Endothelial cell of umbilical vein (primary cell): Measurements from ENCODE around the gene NMRAL1. TPM values are rescaled to one million over a fixed set of nuclear protein-coding genes. Genes with fewer than 3 reads are reported as not detected.

ENCODE experiments used
- BruUV-seq: library from RNA; stranded (reverse); fragments of 400-500 nt; replicated peaks from 2 replicates; lab custom pipeline; 2021; lab: Mats Ljungman, UMichigan
- CTCF ChIA-PET: fragments of 300-600, 350-600 bp; sonication (Branson Sonifier 250); formaldehyde crosslinking; loops from one replicate; lab custom pipeline; 2021; ENCODE audit warnings: antibody characterized with exemption, inconsistent platforms; lab: Charles Lee
- POLR2A ChIA-PET: fragments of 300-600, 350-600 bp; sonication (Branson Sonifier 250); formaldehyde crosslinking; loops from one replicate; lab custom pipeline; 2021; ENCODE audit warnings: antibody characterized with exemption, inconsistent platforms; lab: Charles Lee
- DNase-seq: peaks from one replicate; pipeline ENCODE4 v3.0.0-alpha.2; 2011; ENCODE audit warnings: low read depth, low spot score
- FAIRE-seq: peaks from 2 replicates; lab custom pipeline; 2011; peaks lifted over from hg19 to GRCh38; lab: Jason Lieb, UNC
- H2AFZ ChIP-seq: 2 replicates; pipeline ENCODE4 v1.6.0; 2012; ENCODE audit warnings: low read depth, low read length, control low read depth, inconsistent platforms
- H3K27ac ChIP-seq: 2 replicates; pipeline ENCODE4 v1.5.1; 2011; ENCODE audit warnings: low read depth, mild to moderate bottlenecking, control low read depth, low read length, moderate library complexity; ENCODE audit not compliant: insufficient read depth
- H3K27me3 ChIP-seq, 2 experiments: 2 replicates each; pipeline versions ENCODE4 v1.6.0 to v1.6.1; 2011; ENCODE audit warnings: low read length in 2 of 2, mixed read lengths in 1 of 2; ENCODE audit not compliant: control insufficient read depth in 2 of 2, insufficient read depth in 2 of 2
- H3K36me3 ChIP-seq, 2 experiments: 2 replicates in 1 of 2; 3 replicates in 1 of 2; pipeline ENCODE4 v1.5.1; 2011; ENCODE audit warnings: low read length in 2 of 2, mild to moderate bottlenecking in 1 of 2, moderate library complexity in 1 of 2; ENCODE audit not compliant: control insufficient read depth in 2 of 2, insufficient read depth in 2 of 2; ENCODE audit errors: extremely low read depth in 1 of 2
- H3K4me1 ChIP-seq: 3 replicates; pipeline ENCODE4 v1.5.1; 2011; ENCODE audit warnings: mild to moderate bottlenecking, low read length; ENCODE audit not compliant: control insufficient read depth, insufficient read depth; ENCODE audit errors: extremely low read depth
- H3K4me2 ChIP-seq: 2 replicates; pipeline ENCODE4 v1.6.1; 2011; ENCODE audit warnings: low read length, control low read depth, mixed read lengths; ENCODE audit not compliant: insufficient read depth
- H3K4me3 ChIP-seq, 3 experiments: fragments of 200-600 bp in 1 of 3; sonication (generic), shearing (Covaris generic) in 1 of 3; replicated peaks in 1 of 3; 2 replicates each; pipeline ENCODE4 v1.5.1; 2011 to 2016; ENCODE audit warnings: control low read depth in 3 of 3, low read length in 3 of 3, mild to moderate bottlenecking in 2 of 3, inconsistent platforms in 1 of 3, low read depth in 1 of 3, moderate library complexity in 1 of 3; ENCODE audit not compliant: insufficient read depth in 1 of 3
- H3K79me2 ChIP-seq: 2 replicates; pipeline ENCODE4 v1.6.0; 2012; ENCODE audit warnings: low read length, inconsistent platforms; ENCODE audit not compliant: control insufficient read depth, insufficient read depth
- H3K9ac ChIP-seq: replicated peaks from 2 replicates; pipeline ENCODE3; 2011; ENCODE audit warnings: low read length, control low read depth; ENCODE audit not compliant: insufficient read depth; ENCODE audit errors: extremely low read depth
- H3K9me1 ChIP-seq: replicated peaks from 3 replicates; pipeline ENCODE4 v1.6.0; 2011; ENCODE audit warnings: mild to moderate bottlenecking, low read length; ENCODE audit not compliant: control insufficient read depth, insufficient read depth; ENCODE audit errors: extremely low read depth
- H3K9me3 ChIP-seq: replicated peaks from 2 replicates; pipeline ENCODE4 v1.5.1; 2012; ENCODE audit warnings: low read length, inconsistent platforms; ENCODE audit not compliant: control insufficient read depth, insufficient read depth
- H4K20me1 ChIP-seq: replicated peaks from 2 replicates; pipeline ENCODE3; 2011; ENCODE audit warnings: mild to moderate bottlenecking, low read length; ENCODE audit not compliant: control insufficient read depth, insufficient read depth; ENCODE audit errors: extremely low read depth
- EZH2 ChIP-seq: IDR thresholded peaks from 2 replicates; pipeline ENCODE4 v1.6.1; 2012; ENCODE audit warnings: borderline replicate concordance, low read depth, mild to moderate bottlenecking, moderate library complexity, low read length, inconsistent platforms; ENCODE audit not compliant: severe bottlenecking
- FOS ChIP-seq: IDR thresholded peaks from 2 replicates; pipeline ENCODE4 v1.6.1; 2011; ENCODE audit warnings: mild to moderate bottlenecking, low read length, moderate library complexity, borderline replicate concordance; ENCODE audit not compliant: insufficient read depth
- GATA2 ChIP-seq: IDR thresholded peaks from 2 replicates; pipeline ENCODE4 v1.7.0; 2011; ENCODE audit warnings: low read depth, mild to moderate bottlenecking, moderate library complexity, mixed read lengths, low read length; ENCODE audit not compliant: insufficient read length, insufficient read depth
- JUN ChIP-seq: IDR thresholded peaks from 2 replicates; pipeline ENCODE4 v1.6.1; 2011; ENCODE audit warnings: borderline replicate concordance, low read depth; ENCODE audit not compliant: insufficient read length, insufficient read depth
- MYC ChIP-seq: IDR thresholded peaks from one replicate; pipeline ENCODE4 v1.6.1; 2011; ENCODE audit warnings: mild to moderate bottlenecking, low read depth, low read length
- POLR2A ChIP-seq: IDR thresholded peaks from 2 replicates; pipeline ENCODE4 v1.6.1; 2012; ENCODE audit warnings: low read depth, mild to moderate bottlenecking, control low read depth, low read length
- POLR2AphosphoS5 ChIP-seq: IDR thresholded peaks from 2 replicates; pipeline ENCODE4 v1.6.1; 2012; ENCODE audit warnings: low read depth, mild to moderate bottlenecking, control low read depth, low read length, moderate library complexity; ENCODE audit not compliant: insufficient read depth
- dilution Hi-C: fragments of 300-500 bp; cut with MboI; formaldehyde crosslinking; loops from one replicate; pipeline ENCODE4 v1.15.0; 2019; ENCODE audit warnings: low sequenced_read_pairs; ENCODE audit not compliant: extremely low pct_ligation_motif_present
- intact Hi-C: fragments of 100-400 bp; cut with micrococcal nuclease; formaldehyde crosslinking; loops from one replicate; pipeline ENCODE4 v1.10.0; 2022
- polyA plus RNA-seq, 4 experiments: library from polyadenylated mRNA; depleted of rRNA in 3 of 4; stranded (reverse) in 3 of 4; unstranded in 1 of 4; fragments of >200 nt; gene quantifications; 2 replicates each; pipeline versions ENCODE4 v1.2.1 to v1.2.3, GENCODE V29; 2011 to 2012; ENCODE audit warnings: missing spikeins in 1 of 4
- total RNA-seq: library from RNA; stranded (reverse); gene quantifications from 2 replicates; pipeline ENCODE4 v1.2.3, GENCODE V29; 2021
- TF ChIP-seq, protein P1 (sequence below), 2 donors: IDR thresholded peaks; 1 replicate in 1 of 2; 2 replicates in 1 of 2; pipeline ENCODE4 v1.5.1; 2011; ENCODE audit warnings: low read length in 2 of 2, mild to moderate bottlenecking in 2 of 2, moderate library complexity in 2 of 2, control low read depth in 1 of 2, inconsistent platforms in 1 of 2, low read depth in 1 of 2; ENCODE audit not compliant: insufficient read depth in 1 of 2; ENCODE audit errors: extremely low read depth in 1 of 2
- TF ChIP-seq, protein P2 (sequence below): IDR thresholded peaks from 2 replicates; pipeline ENCODE4 v1.6.1; 2011; ENCODE audit not compliant: insufficient read depth, insufficient read length

NMRAL1 gene
- total and polyA plus RNA-seq, 2 donors (not counting 3 experiments of a cell fraction or from before 2014, with no cell fraction given), result 48.0 to 84.4 TPM

- ChIA-PET POLR2A (no interaction called here), CTCF (no interaction called here)
- intact Hi-C loops, result no loop called here
- no peak for FAIRE-seq
- DNase-seq, result no peak
- Histone ChIP-seq H3K27ac (no peak overlapping the region), H2AFZ (no peak overlapping the region), H3K79me2 (no peaks in the 10 kb centered on the region), H3K4me2 (no peak overlapping the region), H3K4me3 (no peak overlapping the region), H3K4me1 (no peaks in the 10 kb centered on the region), H3K9me1 (no peaks in the 10 kb centered on the region), H3K9ac (no peak overlapping the region), H3K36me3 (peaks cover 6 to 40% of the 10 kb centered on the region in 2 experiments), H3K27me3 (no peaks in the 10 kb centered on the region), H3K9me3 (no peaks in the 10 kb centered on the region), H4K20me1 (no peaks in the 10 kb centered on the region)
- dilution Hi-C loops, result no loop called here
- TF ChIP-seq, protein P1, sequence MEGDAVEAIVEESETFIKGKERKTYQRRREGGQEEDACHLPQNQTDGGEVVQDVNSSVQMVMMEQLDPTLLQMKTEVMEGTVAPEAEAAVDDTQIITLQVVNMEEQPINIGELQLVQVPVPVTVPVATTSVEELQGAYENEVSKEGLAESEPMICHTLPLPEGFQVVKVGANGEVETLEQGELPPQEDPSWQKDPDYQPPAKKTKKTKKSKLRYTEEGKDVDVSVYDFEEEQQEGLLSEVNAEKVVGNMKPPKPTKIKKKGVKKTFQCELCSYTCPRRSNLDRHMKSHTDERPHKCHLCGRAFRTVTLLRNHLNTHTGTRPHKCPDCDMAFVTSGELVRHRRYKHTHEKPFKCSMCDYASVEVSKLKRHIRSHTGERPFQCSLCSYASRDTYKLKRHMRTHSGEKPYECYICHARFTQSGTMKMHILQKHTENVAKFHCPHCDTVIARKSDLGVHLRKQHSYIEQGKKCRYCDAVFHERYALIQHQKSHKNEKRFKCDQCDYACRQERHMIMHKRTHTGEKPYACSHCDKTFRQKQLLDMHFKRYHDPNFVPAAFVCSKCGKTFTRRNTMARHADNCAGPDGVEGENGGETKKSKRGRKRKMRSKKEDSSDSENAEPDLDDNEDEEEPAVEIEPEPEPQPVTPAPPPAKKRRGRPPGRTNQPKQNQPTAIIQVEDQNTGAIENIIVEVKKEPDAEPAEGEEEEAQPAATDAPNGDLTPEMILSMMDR (IDR thresholded peaks at IDR 0.05; ENCODE audit: extremely low read depth in 1 of 2, insufficient read depth in 1 of 2, low read depth in 1 of 2, low read length in 2 of 2), result no peak
- TF ChIP-seq POLR2A (no peak), POLR2AphosphoS5 (no peak), FOS (no peak), JUN (no peak), GATA2 (no peak), EZH2 (no peak), MYC (no peak)
- TF ChIP-seq, protein P2, sequence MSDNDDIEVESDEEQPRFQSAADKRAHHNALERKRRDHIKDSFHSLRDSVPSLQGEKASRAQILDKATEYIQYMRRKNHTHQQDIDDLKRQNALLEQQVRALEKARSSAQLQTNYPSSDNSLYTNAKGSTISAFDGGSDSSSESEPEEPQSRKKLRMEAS, result no peak
- TSS peak; percentile 15 for BruUV-seq
Measured at GRCh38 chr16:4455951-4456350, 18.5 kb downstream of the NMRAL1 start.
